Endothelial cell (in vitro differentiated cells): ENCODE results near the gene SP140L. TPM values are rescaled to one million over a fixed set of nuclear protein-coding genes. Genes with fewer than 3 reads are reported as not detected.

Source experiments
- DNase-seq: peaks from one replicate; pipeline ENCODE4 v3.0.0; 2021; ENCODE audit warnings: low spot score
- H3K27ac Mint-ChIP-seq: one replicate; pipeline ENCODE4 v1.8.0; 2021; ENCODE audit warnings: mixed read lengths, inconsistent platforms; ENCODE audit not compliant: unreplicated experiment
- H3K27me3 Mint-ChIP-seq: one replicate; pipeline ENCODE4 v1.8.0; 2021; ENCODE audit warnings: mild to moderate bottlenecking, moderate library complexity, mixed read lengths, inconsistent platforms; ENCODE audit not compliant: unreplicated experiment
- H3K36me3 Mint-ChIP-seq: one replicate; pipeline ENCODE4 v1.8.0; 2021; ENCODE audit warnings: mild to moderate bottlenecking, low read depth, mixed read lengths, inconsistent platforms; ENCODE audit not compliant: unreplicated experiment
- H3K4me1 Mint-ChIP-seq: one replicate; pipeline ENCODE4 v1.8.0; 2021; ENCODE audit warnings: mild to moderate bottlenecking, mixed read lengths, inconsistent platforms; ENCODE audit not compliant: unreplicated experiment
- H3K4me3 Mint-ChIP-seq: one replicate; pipeline ENCODE4 v1.8.0; 2021; ENCODE audit warnings: mild to moderate bottlenecking, mixed read lengths, inconsistent platforms; ENCODE audit not compliant: unreplicated experiment
- H3K9me3 Mint-ChIP-seq: one replicate; pipeline ENCODE4 v1.8.0; 2021; ENCODE audit warnings: mixed read lengths, inconsistent platforms; ENCODE audit not compliant: unreplicated experiment
- total RNA-seq: library from RNA; stranded (reverse); fragmentation: NEBNext Ultra II Directional; extraction: Animal tissue kit (Norgen Biotek cat#: 25700); gene quantifications from one replicate; pipeline ENCODE4 v1.2.1, GENCODE V29; 2021; ENCODE audit not compliant: unreplicated experiment
- TF ChIP-seq, protein P1 (sequence below): fragments of 200-600 bp; sonication (generic); IDR thresholded peaks from one replicate; pipeline ENCODE4 v1.5.0; 2021; ENCODE audit warnings: antibody characterized with exemption; ENCODE audit not compliant: unreplicated experiment

Gene SP140L
- total RNA-seq, 1 donor from 2014 or later = 1.1 TPM

- H3K4me3 Mint-ChIP-seq = no peak overlapping the region
- no peak overlapping the region for H3K27ac Mint-ChIP-seq
- no peaks in the 10 kb centered on the region for H3K9me3 Mint-ChIP-seq
- peaks cover 13% of the 10 kb centered on the region for H3K27me3 Mint-ChIP-seq
- TF ChIP-seq, protein P1, sequence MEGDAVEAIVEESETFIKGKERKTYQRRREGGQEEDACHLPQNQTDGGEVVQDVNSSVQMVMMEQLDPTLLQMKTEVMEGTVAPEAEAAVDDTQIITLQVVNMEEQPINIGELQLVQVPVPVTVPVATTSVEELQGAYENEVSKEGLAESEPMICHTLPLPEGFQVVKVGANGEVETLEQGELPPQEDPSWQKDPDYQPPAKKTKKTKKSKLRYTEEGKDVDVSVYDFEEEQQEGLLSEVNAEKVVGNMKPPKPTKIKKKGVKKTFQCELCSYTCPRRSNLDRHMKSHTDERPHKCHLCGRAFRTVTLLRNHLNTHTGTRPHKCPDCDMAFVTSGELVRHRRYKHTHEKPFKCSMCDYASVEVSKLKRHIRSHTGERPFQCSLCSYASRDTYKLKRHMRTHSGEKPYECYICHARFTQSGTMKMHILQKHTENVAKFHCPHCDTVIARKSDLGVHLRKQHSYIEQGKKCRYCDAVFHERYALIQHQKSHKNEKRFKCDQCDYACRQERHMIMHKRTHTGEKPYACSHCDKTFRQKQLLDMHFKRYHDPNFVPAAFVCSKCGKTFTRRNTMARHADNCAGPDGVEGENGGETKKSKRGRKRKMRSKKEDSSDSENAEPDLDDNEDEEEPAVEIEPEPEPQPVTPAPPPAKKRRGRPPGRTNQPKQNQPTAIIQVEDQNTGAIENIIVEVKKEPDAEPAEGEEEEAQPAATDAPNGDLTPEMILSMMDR = no peak
- no peak for DNase-seq
- H3K36me3 Mint-ChIP-seq = no peaks in the 10 kb centered on the region
- peaks cover 15% of the 10 kb centered on the region for H3K4me1 Mint-ChIP-seq
Observed at GRCh38 chr2:230410263-230410662, 83.3 kb downstream of the SP140L start.

GRCh38 chr2:230410861-230411569 is 84.0 kb downstream of the SP140L start:
- H3K4me3 Mint-ChIP-seq = peak overlapping the region; percentile 91
- no peaks in the 10 kb centered on the region for H3K36me3 Mint-ChIP-seq
- TF ChIP-seq, protein P1 = no peak
- H3K27ac Mint-ChIP-seq = no peak overlapping the region
- no peaks in the 10 kb centered on the region for H3K9me3 Mint-ChIP-seq
- H3K27me3 Mint-ChIP-seq = peaks cover 8% of the 10 kb centered on the region
- no peak for DNase-seq
- peaks cover 15% of the 10 kb centered on the region for H3K4me1 Mint-ChIP-seq

DNA sequence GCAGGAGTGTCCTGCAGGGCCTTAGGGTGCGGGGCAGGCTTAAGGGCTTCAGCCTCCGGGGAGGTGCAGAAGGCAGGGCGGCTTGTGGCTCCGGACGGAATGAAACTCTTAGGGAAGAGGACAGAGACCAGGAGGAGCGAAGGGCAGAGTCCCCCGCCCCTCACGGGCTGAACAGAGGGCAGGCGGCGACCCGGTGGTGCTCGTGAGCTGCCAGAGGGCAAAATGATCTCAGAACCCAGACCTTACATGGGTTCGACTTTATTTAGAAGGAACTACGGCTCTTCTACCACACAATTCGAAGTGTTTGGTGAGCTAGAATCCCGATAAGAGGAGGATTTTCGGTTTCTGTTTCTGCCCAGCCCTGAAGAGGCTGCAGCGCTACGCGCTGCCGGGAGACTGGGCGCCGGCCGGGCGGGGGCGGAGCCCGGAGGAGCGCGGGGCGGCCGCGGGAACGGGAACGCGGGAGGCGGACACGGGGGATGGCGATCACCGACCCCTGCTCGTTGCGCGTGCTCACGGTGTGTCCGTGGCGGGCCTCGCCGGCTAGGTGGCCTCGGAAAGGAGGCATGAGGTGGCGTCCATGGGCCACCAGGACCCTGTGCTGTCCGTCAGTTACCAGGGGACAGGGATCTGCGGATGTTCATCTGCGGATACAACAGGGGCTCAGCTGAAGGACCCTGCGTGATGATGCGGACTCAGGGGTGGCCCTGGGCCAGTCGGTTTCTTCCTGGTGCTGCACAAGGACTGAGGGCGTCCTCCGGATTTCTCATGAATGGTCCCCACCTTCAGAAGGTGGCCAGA is 84.8 kb downstream of the SP140L start:
- Mint-ChIP-seq H3K4me3 (peak overlapping the region; percentile 91), H3K36me3 (no peaks in the 10 kb centered on the region), H3K27ac (no peak overlapping the region), H3K27me3 (peaks cover 8% of the 10 kb centered on the region), H3K4me1 (peaks cover 21% of the 10 kb centered on the region), H3K9me3 (no peaks in the 10 kb centered on the region)
- peak; percentile 53 for DNase-seq
- TF ChIP-seq, protein P1 = no peak

DNA sequence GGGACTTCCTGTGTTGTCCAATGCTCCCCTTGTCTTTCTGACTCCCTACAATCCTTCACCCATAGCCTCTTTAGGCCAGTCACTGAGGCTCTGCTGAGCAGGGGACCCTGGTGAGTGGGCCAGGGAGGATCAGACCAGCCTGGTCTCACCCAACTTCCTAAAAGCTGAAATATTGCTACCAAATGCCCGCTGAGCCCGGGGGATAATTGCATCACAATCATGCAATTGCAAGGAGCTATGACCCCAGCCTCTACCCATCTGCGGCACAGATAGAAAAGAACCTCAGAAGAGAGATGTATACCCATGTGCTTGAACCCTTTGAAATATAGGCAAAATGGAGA is 85.3 kb downstream of the SP140L start:
- TF ChIP-seq, protein P1 = no peak
- Mint-ChIP-seq H3K27ac (no peak overlapping the region), H3K9me3 (no peaks in the 10 kb centered on the region), H3K27me3 (peaks cover 8% of the 10 kb centered on the region), H3K4me1 (peaks cover 22% of the 10 kb centered on the region), H3K36me3 (no peaks in the 10 kb centered on the region), H3K4me3 (peak overlapping the region; percentile 80)
- DNase-seq = no peak

DNA sequence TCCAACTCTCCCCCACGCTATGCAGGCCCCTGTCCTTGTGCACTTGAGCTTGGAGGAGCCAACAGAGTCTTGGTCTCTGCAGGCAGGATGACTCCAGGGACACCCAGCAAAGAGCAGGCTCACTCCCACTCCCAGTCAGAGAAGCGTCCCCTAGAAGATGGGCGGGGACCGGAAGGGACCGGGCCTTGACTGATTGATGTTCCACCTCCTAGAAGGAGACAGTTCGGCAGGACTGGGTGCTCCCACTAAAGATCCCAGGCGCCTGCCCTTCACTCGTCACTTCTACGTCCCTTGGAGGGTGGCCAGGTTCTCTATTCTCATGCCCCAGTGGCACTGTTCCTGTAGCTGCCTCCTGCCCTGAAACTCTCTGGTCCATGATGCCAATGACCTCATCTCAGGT is 85.9 kb downstream of the SP140L start:
- peaks cover 25% of the 10 kb centered on the region for H3K4me1 Mint-ChIP-seq
- peaks cover 8% of the 10 kb centered on the region for H3K27me3 Mint-ChIP-seq
- H3K9me3 Mint-ChIP-seq = no peaks in the 10 kb centered on the region
- no peak overlapping the region for H3K4me3 Mint-ChIP-seq
- no peak overlapping the region for H3K27ac Mint-ChIP-seq
- H3K36me3 Mint-ChIP-seq = no peaks in the 10 kb centered on the region
- DNase-seq = no peak
- TF ChIP-seq, protein P1 = no peak
